ENCODE data around the gene MACROH2A2.
A peak's percentile ranks its signal among the peaks of the same experiment; 100 is the strongest.
"Not testable (repeated sequence)": the region's sequence is repeated elsewhere in the genome, so short reads cannot be mapped to it uniquely, and the experiment has no call there.

Gene MACROH2A2

GRCh38 chr10:70106958-70107791 is 54.5 kb downstream of the MACROH2A2 start:
- peak; percentile 19 for DNase-seq

GRCh38 chr10:70109064-70109729 is 56.6 kb downstream of the MACROH2A2 start:
- no peak for DNase-seq

- no peak for DNase-seq
Observed at GRCh38 chr10:70111496-70111895, 58.9 kb downstream of the MACROH2A2 start.

- DNase-seq, result no peak
Observed at GRCh38 chr10:70112071-70112470, 59.4 kb downstream of the MACROH2A2 start.

GRCh38 chr10:70114902-70115301 is 62.3 kb downstream of the MACROH2A2 start:
- no peak for DNase-seq

GRCh38 chr10:70115948-70116682 is 63.5 kb downstream of the MACROH2A2 start:
- peak; percentile 66 for DNase-seq

GRCh38 chr10:70117646-70118045 is 65.0 kb downstream of the MACROH2A2 start:
- DNase-seq, result no peak

GRCh38 chr10:70118196-70118595 is 65.5 kb downstream of the MACROH2A2 start:
- no peak for DNase-seq

- no peak for DNase-seq
Observed at GRCh38 chr10:70119197-70119596, 66.6 kb downstream of the MACROH2A2 start.

GRCh38 chr10:70119623-70120022 is 67.0 kb downstream of the MACROH2A2 start:
- no peak for DNase-seq

- DNase-seq, result no peak
Observed at GRCh38 chr10:70120417-70120816, 67.8 kb downstream of the MACROH2A2 start.

- no peak for DNase-seq
Observed at GRCh38 chr10:70121281-70121949, 68.8 kb downstream of the MACROH2A2 start.

- DNase-seq, result peak; percentile 97
Observed at GRCh38 chr10:70122742-70123141, 70.1 kb downstream of the MACROH2A2 start.

GRCh38 chr10:70123166-70123565 is 70.5 kb downstream of the MACROH2A2 start:
- DNase-seq, result not testable (repeated sequence)

GRCh38 chr10:70123817-70124216 is 71.2 kb downstream of the MACROH2A2 start:
- DNase-seq, result no peak

GRCh38 chr10:70124415-70124814 is 71.8 kb downstream of the MACROH2A2 start:
- DNase-seq, result no peak

GRCh38 chr10:70124918-70125317 is 72.3 kb downstream of the MACROH2A2 start:
- no peak for DNase-seq

- DNase-seq, result peak; percentile 85
Observed at GRCh38 chr10:70125918-70126552, 73.4 kb downstream of the MACROH2A2 start.

- no peak for DNase-seq
Observed at GRCh38 chr10:70126700-70127395, 74.2 kb downstream of the MACROH2A2 start.

- no peak for DNase-seq
Observed at GRCh38 chr10:70130878-70131559, 78.4 kb downstream of the MACROH2A2 start.

- DNase-seq, result no peak
Observed at GRCh38 chr10:70131560-70131937, 78.9 kb downstream of the MACROH2A2 start.

All from hematopoietic multipotent progenitor cell treated with erythropoietin and hydrocortisone succinate and interleukin-3 and kit ligand, for 4 days (in vitro differentiated cells).